Coronary artery (tissue), 2 donors: ENCODE measurements around the gene MB.
"Not testable (repeated sequence)": the region's sequence is repeated elsewhere in the genome, so short reads cannot be mapped to it uniquely, and the experiment has no call there.

Experiments
- DNase-seq: peaks from one replicate; pipeline ENCODE4 v3.0.0-alpha.2; 2017; ENCODE audit warnings: low spot score
- H3K27ac ChIP-seq, 2 donors: fragments of 200-600 bp; sonication (generic); one replicate each; pipeline ENCODE4 v1.5.1; 2016 to 2019
- H3K4me3 ChIP-seq: fragments of 200-600 bp; sonication (generic); 2 replicates; pipeline ENCODE4 v1.5.1; 2016; ENCODE audit warnings: mild to moderate bottlenecking, moderate library complexity
- TF ChIP-seq, protein P1 (sequence below): fragments of 200-600 bp; sonication (generic); IDR thresholded peaks from one replicate; pipeline ENCODE4 v1.5.1; 2019; ENCODE audit warnings: antibody characterized with exemption

MB gene

DNA sequence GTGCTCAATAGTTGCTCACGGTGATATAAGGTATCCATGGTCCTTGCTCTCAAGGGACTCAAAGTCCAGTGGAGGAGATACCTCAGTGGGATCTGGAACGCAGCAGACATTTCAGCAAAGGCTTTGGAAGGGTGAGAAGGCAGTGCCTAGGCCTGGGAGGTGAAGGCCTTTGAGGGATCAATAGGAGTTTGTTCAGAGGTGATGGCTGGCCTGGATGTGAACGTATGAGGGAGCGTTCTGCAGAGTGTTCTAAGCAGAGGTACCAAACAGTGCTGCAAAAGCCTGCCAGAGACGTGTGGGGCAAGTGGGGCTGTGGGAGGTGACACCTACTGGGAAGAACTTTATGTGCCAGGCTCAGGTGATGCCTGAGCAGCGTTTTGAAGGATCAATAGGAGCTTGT lies 7.4 kb upstream of the MB start:
- H3K4me3 ChIP-seq = no peak overlapping the region

DNA sequence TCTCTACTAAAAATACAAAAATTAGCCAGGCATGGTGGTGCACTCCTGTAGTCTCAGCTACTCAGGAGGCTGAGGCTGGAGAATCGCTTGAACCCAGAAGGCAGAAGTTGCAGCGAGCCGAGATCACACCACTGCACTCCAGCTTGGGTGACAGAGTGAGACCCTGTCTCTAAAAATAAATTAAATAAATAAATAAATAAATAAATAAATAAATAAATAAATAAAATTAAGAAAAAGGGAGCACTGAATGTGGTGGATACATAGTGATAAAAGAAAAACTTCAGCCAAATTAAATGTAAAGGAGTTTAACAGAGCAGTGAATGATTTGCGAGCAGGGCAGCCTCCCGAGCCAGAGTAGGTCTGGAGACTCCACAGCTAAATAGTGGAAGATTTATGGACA lies 6.8 kb upstream of the MB start:
- not testable (repeated sequence) for DNase-seq, H3K4me3 ChIP-seq, H3K27ac ChIP-seq

More for the DNA sequence above, 7.4 kb upstream of the MB start:
- no peak for DNase-seq
- TF ChIP-seq, protein P1, sequence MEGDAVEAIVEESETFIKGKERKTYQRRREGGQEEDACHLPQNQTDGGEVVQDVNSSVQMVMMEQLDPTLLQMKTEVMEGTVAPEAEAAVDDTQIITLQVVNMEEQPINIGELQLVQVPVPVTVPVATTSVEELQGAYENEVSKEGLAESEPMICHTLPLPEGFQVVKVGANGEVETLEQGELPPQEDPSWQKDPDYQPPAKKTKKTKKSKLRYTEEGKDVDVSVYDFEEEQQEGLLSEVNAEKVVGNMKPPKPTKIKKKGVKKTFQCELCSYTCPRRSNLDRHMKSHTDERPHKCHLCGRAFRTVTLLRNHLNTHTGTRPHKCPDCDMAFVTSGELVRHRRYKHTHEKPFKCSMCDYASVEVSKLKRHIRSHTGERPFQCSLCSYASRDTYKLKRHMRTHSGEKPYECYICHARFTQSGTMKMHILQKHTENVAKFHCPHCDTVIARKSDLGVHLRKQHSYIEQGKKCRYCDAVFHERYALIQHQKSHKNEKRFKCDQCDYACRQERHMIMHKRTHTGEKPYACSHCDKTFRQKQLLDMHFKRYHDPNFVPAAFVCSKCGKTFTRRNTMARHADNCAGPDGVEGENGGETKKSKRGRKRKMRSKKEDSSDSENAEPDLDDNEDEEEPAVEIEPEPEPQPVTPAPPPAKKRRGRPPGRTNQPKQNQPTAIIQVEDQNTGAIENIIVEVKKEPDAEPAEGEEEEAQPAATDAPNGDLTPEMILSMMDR = no peak
- no peak overlapping the region for H3K27ac ChIP-seq

DNA sequence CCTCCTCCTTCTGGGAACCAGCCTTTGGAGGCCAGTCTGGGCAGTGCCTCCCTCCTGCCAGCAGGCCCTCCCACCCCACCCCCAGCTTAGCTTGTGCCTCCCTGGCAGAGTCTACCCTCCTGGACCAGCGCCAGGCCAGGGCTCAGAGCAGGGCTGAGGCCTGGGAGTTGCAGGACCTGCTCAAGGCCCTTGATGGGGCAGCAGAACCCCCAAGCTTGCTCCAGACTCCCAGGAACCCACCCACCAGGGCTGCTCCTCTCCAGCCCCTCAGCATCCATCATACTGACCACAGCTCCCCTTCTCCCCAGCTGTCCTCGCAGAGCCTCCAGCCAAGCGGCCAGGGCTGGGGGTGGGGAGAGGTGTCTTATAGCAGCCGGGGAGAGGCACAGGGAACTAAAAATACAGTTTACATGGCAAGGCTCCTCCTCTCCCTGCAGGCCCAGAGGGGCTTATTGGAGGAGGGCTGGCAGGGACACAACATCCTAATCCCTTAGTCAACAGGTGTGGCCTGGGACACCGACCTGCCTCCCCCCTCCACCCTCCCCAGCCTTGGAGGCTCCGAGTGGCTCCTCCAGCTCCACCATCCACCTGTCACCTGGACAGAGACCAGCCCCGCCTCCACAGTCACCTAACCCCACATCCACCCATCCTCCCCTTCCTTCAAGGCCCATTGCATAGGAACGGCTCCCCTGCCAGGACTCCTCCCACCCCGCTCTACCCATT lies 5.2 kb upstream of the MB start:
- TF ChIP-seq, protein P1 = no peak
- Histone ChIP-seq H3K4me3 (no peak overlapping the region), H3K27ac (no peak overlapping the region)
- DNase-seq = no peak

DNA sequence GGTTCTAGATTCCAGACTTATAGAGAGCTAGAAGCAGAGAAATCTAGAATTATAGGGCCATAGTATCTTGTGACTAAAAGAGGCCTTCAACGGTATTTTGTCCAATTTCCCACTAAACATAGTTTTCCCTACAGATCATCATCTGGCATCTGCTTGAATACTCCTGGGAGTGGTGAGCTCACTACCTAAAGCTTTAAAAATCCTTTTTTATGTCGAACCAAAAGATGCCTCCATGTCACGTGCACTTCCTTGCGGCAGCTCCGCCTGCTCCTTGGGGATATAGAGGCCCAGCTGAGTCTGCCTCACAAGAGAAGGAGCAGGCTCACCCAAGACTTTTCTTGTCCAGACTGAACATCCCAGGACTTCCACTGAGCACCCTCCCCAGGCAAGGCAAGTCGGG lies 4.3 kb upstream of the MB start:
- Histone ChIP-seq H3K4me3 (no peak overlapping the region), H3K27ac (no peak overlapping the region)
- TF ChIP-seq, protein P1 = no peak
- DNase-seq = no peak

DNA sequence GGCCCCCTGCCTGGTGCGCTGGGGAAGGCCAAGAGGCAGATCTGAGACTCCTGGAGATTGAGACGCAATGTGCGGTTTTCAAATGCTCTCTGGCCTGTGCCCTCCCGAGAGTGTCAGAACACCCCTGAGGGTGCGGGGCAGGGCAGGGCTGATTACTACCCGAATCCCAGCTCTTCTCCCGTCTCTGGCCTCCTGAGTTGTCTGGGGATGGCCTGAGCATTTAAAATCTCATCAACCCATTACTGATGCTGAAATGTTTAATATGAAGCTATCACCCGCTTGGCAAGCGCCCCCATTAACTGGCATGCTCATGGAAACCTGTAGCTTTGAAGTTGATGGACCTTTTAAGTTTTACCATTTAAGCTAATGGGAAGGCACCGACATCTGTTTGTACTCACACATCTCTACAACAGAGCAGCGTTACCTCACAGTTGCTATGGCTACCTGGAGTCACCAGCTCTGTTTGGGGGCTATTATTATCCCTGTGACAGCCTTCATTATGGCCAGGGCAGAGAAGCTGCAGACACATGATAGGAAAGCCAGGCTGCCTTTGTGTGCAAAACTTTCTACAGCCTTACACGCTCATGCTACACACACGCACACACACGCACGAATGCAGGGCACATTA lies 3.6 kb upstream of the MB start:
- H3K27ac ChIP-seq = no peak overlapping the region
- TF ChIP-seq, protein P1 = no peak

DNA sequence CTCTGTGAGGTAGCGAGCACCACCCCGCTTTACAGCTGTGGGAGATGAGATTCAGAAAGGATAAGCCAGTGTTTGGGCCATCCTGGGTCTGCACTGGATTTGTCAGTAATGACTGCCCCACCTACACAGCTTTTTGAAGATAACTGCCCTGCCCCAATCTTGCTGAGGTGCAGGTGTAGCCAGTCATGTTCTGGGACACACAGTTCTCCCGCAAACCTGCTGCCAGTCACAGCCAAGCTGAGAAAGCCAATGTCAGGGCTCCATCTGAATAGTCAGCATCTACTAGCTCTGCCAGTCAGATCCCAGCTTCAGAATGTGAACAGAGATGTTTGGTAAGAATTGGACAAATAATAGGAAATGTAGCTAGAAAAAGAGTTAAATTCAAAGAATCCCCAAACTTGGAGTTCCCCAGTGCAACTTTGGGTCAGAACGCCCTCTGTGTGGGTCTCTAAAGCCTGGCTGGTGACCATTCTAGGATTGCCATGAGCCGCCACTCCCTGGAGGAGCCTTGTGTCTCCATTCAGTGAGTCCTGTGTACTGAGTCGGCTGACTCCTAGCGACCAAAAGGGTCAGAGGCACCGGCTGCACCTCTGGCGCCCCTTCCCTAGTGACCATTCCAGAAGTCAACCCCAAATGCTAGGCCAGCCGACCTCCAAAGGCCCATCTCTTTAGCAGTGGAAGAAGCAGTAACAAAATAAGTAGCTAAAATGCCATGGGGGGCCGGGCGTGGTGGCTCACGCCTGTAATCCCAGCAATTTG lies 2.4 kb upstream of the MB start:
- TF ChIP-seq, protein P1 = no peak
- no peak for DNase-seq
- no peak overlapping the region for H3K27ac ChIP-seq
- H3K4me3 ChIP-seq = no peak overlapping the region

More for the DNA sequence above, 3.6 kb upstream of the MB start:
- H3K4me3 ChIP-seq = no peak overlapping the region
- DNase-seq = no peak

DNA sequence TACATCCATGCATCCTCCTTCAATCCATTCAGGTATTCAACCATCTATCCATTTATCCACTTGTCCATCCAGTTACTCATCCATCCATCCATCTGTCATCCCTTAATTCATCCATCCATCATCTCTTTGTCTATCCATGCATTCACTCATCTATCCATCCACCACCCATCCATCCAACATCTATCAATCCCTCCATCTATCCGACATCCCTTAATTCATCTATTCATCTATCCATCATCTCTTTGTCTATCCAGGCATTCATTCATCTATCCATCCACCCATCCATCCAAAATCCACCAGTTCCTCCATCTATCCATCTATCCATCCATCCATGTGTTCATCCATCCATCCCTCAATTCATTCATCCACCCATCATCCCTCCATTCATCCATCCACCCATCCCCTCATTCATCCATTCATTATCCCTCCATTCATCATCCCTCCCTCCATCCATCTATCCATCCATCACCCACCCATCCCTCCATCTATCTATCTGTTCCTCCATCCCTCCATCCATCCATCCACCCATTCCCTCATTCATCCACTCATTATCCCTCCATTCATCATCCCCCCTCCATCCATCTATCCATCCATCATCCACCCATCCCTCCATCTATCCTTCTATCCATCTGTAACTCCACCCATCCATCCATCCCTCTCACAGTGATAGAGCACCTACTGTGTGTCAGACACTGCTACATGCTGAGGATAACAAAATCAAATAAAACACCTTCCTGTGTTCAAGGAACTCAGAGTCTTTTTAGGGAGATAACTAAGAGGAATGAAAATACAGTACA lies 1.5 kb upstream of the MB start:
- Histone ChIP-seq H3K27ac (no peak overlapping the region), H3K4me3 (no peak overlapping the region)
- TF ChIP-seq, protein P1 = no peak
- DNase-seq = no peak
